Adrenal gland (tissue), 5 donors: Measurements from ENCODE around the gene MTOR.

Source experiments
- CTCF ChIP-seq, 6 experiments: fragments of 450-650 bp in 4 of 6; fragments of 200-600 bp in 2 of 6; sonication (generic) in 1 of 6; IDR thresholded peaks; 1 replicate in 5 of 6; 2 replicates in 1 of 6; pipeline versions ENCODE4 v1.5.1 to v1.8.0; 2016 to 2021; ENCODE audit warnings: antibody characterized with exemption in 6 of 6, mild to moderate bottlenecking in 2 of 6, moderate library complexity in 1 of 6
- POLR2A ChIP-seq, 2 donors: fragments of 450-650 bp; IDR thresholded peaks; one replicate each; pipeline ENCODE4 v1.6.1; 2017; ENCODE audit warnings: antibody characterized with exemption in 2 of 2, mild to moderate bottlenecking in 2 of 2, moderate library complexity in 1 of 2
- donor health status: DM: no; HTN: no; CAD: no.

- no peak for TF ChIP-seq CTCF (IDR thresholded peaks at IDR 0.05)
- no peak for TF ChIP-seq POLR2A (IDR thresholded peaks at IDR 0.05)
These were observed 6.1 kb downstream of the MTOR start for GRCh38 chr1:11256299-11256698.
